PFSK-1 (cell line): ENCODE measurements around the gene ALG2.

Experiments used
- FOXP2 ChIP-seq: optimal IDR thresholded peaks from 2 replicates; pipeline ENCODE3; 2011; ENCODE audit warnings: borderline replicate concordance, control low read depth, inconsistent platforms; ENCODE audit not compliant: insufficient read depth; ENCODE audit errors: extremely low read length, extremely low read depth
- POLR2AphosphoS5 ChIP-seq: IDR thresholded peaks from 2 replicates; pipeline ENCODE4 v1.6.1; 2012; ENCODE audit warnings: low read depth, mild to moderate bottlenecking, control low read depth, low read length, moderate library complexity
- REST ChIP-seq, 2 experiments: IDR thresholded peaks; 2 replicates each; pipeline versions ENCODE4 v1.6.1 to v1.8.0; 2011 to 2012; ENCODE audit warnings: low read depth in 2 of 2, low read length in 2 of 2, control low read depth in 1 of 2, inconsistent platforms in 1 of 2, mild to moderate bottlenecking in 1 of 2, moderate library complexity in 1 of 2; ENCODE audit not compliant: insufficient read depth in 1 of 2
- SIN3A ChIP-seq: IDR thresholded peaks from 2 replicates; pipeline ENCODE4 v1.6.1; 2012; ENCODE audit warnings: mild to moderate bottlenecking, low read length, moderate library complexity, borderline replicate concordance; ENCODE audit not compliant: insufficient read depth
- TAF1 ChIP-seq: IDR thresholded peaks from 2 replicates; pipeline ENCODE4 v1.6.1; 2012; ENCODE audit warnings: low read length, control low read depth, borderline replicate concordance; ENCODE audit not compliant: insufficient read depth

The ALG2 gene

GRCh38 chr9:99169086-99169485 is 52.7 kb downstream of the ALG2 start:
- no peak for TF ChIP-seq POLR2AphosphoS5
- no peak for TF ChIP-seq TAF1
- no peak for TF ChIP-seq FOXP2
- no peak for TF ChIP-seq REST (IDR thresholded peaks at IDR 0.05; ENCODE audit: insufficient read depth in 1 of 2, low read depth in 2 of 2, low read length in 2 of 2)
- no peak for TF ChIP-seq SIN3A

GRCh38 chr9:99167694-99168093 is 54.0 kb downstream of the ALG2 start:
- TF ChIP-seq SIN3A (no peak), TAF1 (no peak), REST (IDR thresholded peaks at IDR 0.05; ENCODE audit: insufficient read depth in 1 of 2, low read depth in 2 of 2, low read length in 2 of 2) (no peak), FOXP2 (no peak), POLR2AphosphoS5 (no peak)

- no peak for TF ChIP-seq TAF1
- TF ChIP-seq FOXP2, result no peak
- no peak for TF ChIP-seq SIN3A
- no peak for TF ChIP-seq REST (IDR thresholded peaks at IDR 0.05; ENCODE audit: insufficient read depth in 1 of 2, low read depth in 2 of 2, low read length in 2 of 2)
- no peak for TF ChIP-seq POLR2AphosphoS5
These were observed 54.6 kb downstream of the ALG2 start for GRCh38 chr9:99167119-99167518.
